ENCODE results near the gene ARHGAP11A. TPM values are rescaled to one million over a fixed set of nuclear protein-coding genes. Genes with fewer than 3 reads are reported as not detected.

Gene ARHGAP11A
- total and polyA plus RNA-seq, 2 experiments from 2014 or later, result 13.0 to 13.2 TPM

- Histone ChIP-seq H3K4me2 (ENCODE audit: unreplicated experiment) (peak overlapping the region; percentile 73), H4K20me1 (ENCODE audit: insufficient read depth) (no peaks in the 10 kb centered on the region), H3K9ac (peak overlapping the region; percentile 81), H3F3A (ENCODE audit: insufficient read depth) (peaks cover 57% of the 10 kb centered on the region), H3K9me2 (ENCODE audit: insufficient read depth) (no peaks in the 10 kb centered on the region), H2AFZ (0 out of 2 replicates have a peak overlapping the region, but pooled peaks have one; percentile 2), H3K4me1 (ENCODE audit: insufficient read depth) (peaks cover 61% of the 10 kb centered on the region), H3K36me3 (ENCODE audit: low read depth) (no peaks in the 10 kb centered on the region), H3K79me2 (ENCODE audit: insufficient read depth) (peaks cover 17% of the 10 kb centered on the region), H3K27me3 (replicated peaks; ENCODE audit: insufficient read depth) (no peaks in the 10 kb centered on the region), H3K4me3 (peak overlapping the region; percentile 26), H3K9me3 (ENCODE audit: low read depth) (no peaks in the 10 kb centered on the region), H3K27ac (peak overlapping the region; percentile 97)
- TF ChIP-seq EZH2 (IDR thresholded peaks at IDR 0.05; ENCODE audit: insufficient read depth, poor library complexity, severe bottlenecking) (no peak), EZH2phosphoT487 (IDR thresholded peaks at IDR 0.05; ENCODE audit: insufficient read depth, low read depth) (no peak)
- 0 to 2% methylated on average over 3 of the region's 3 CpGs for WGBS, 2 experiments (ENCODE audit: low coverage in 1 of 2, low lambda C conversion rate in 2 of 2, missing lambda C conversion rate in 2 of 2)
- in situ Hi-C loops (cut with MboI), result no loop called here
- peak; percentile 97 for DNase-seq
Measured at GRCh38 chr15:32682569-32682968, 67.3 kb downstream of the ARHGAP11A start.

- H3K27ac ChIP-seq, result peak overlapping the region; percentile 97
- peaks cover 60% of the 10 kb centered on the region for H3F3A ChIP-seq (ENCODE audit: insufficient read depth)
- WGBS, 2 experiments (ENCODE audit: low coverage in 1 of 2, low lambda C conversion rate in 2 of 2, missing lambda C conversion rate in 2 of 2), result 73 to 85% methylated on average over 2 of the region's 2 CpGs
- no peak for TF ChIP-seq EZH2 (IDR thresholded peaks at IDR 0.05; ENCODE audit: insufficient read depth, poor library complexity, severe bottlenecking)
- TF ChIP-seq EZH2phosphoT487 (IDR thresholded peaks at IDR 0.05; ENCODE audit: insufficient read depth, low read depth), result no peak
- H2AFZ ChIP-seq, result no peak overlapping the region
- in situ Hi-C loops (cut with MboI), result no loop called here
- no peaks in the 10 kb centered on the region for H3K9me3 ChIP-seq (ENCODE audit: low read depth)
- peak overlapping the region; percentile 73 for H3K4me2 ChIP-seq (ENCODE audit: unreplicated experiment)
- DNase-seq, result peak; percentile 66
- peaks cover 63% of the 10 kb centered on the region for H3K4me1 ChIP-seq (ENCODE audit: insufficient read depth)
- no peaks in the 10 kb centered on the region for H4K20me1 ChIP-seq (ENCODE audit: insufficient read depth)
- H3K9me2 ChIP-seq (ENCODE audit: insufficient read depth), result no peaks in the 10 kb centered on the region
- no peaks in the 10 kb centered on the region for H3K36me3 ChIP-seq (ENCODE audit: low read depth)
- H3K79me2 ChIP-seq (ENCODE audit: insufficient read depth), result peaks cover 17% of the 10 kb centered on the region
- H3K27me3 ChIP-seq (replicated peaks; ENCODE audit: insufficient read depth), result no peaks in the 10 kb centered on the region
- peak overlapping the region; percentile 12 for H3K4me3 ChIP-seq
- peak overlapping the region; percentile 81 for H3K9ac ChIP-seq
Measured at GRCh38 chr15:32682977-32683630, 67.8 kb downstream of the ARHGAP11A start.

- no peaks in the 10 kb centered on the region for H3K9me2 ChIP-seq (ENCODE audit: insufficient read depth)
- WGBS, 2 experiments (ENCODE audit: low coverage in 1 of 2, low lambda C conversion rate in 2 of 2, missing lambda C conversion rate in 2 of 2), result 68 to 69% methylated on average over 8 of the region's 8 CpGs
- in situ Hi-C loops (cut with MboI), result no loop called here
Measured at GRCh38 chr15:32683906-32684584, 68.7 kb downstream of the ARHGAP11A start.

GRCh38 chr15:32685576-32685975 lies 70.3 kb downstream of the ARHGAP11A start:
- DNase-seq, result peak; percentile 92
- H3K79me2 ChIP-seq (ENCODE audit: insufficient read depth), result peaks cover 26% of the 10 kb centered on the region
- H3K9me2 ChIP-seq (ENCODE audit: insufficient read depth), result no peaks in the 10 kb centered on the region
- H4K20me1 ChIP-seq (ENCODE audit: insufficient read depth), result no peaks in the 10 kb centered on the region
- H3K4me2 ChIP-seq (ENCODE audit: unreplicated experiment), result peak overlapping the region; percentile 68
- H3K27me3 ChIP-seq (replicated peaks; ENCODE audit: insufficient read depth), result no peaks in the 10 kb centered on the region
- H3K36me3 ChIP-seq (ENCODE audit: low read depth), result no peaks in the 10 kb centered on the region
- no peaks in the 10 kb centered on the region for H3K9me3 ChIP-seq (ENCODE audit: low read depth)
- H2AFZ ChIP-seq, result no peak overlapping the region
- in situ Hi-C loops (cut with MboI), result no loop called here
- peak overlapping the region; percentile 97 for H3K27ac ChIP-seq
- WGBS, 2 experiments (ENCODE audit: low coverage in 1 of 2, low lambda C conversion rate in 2 of 2, missing lambda C conversion rate in 2 of 2), result 5 to 7% methylated on average over 1 of the region's 1 CpG
- peak overlapping the region; percentile 57 for H3K4me3 ChIP-seq
- no peak for TF ChIP-seq EZH2 (IDR thresholded peaks at IDR 0.05; ENCODE audit: insufficient read depth, poor library complexity, severe bottlenecking)
- TF ChIP-seq EZH2phosphoT487 (IDR thresholded peaks at IDR 0.05; ENCODE audit: insufficient read depth, low read depth), result no peak
- peaks cover 68% of the 10 kb centered on the region for H3K4me1 ChIP-seq (ENCODE audit: insufficient read depth)
- H3K9ac ChIP-seq, result peak overlapping the region; percentile 69
- peaks cover 64% of the 10 kb centered on the region for H3F3A ChIP-seq (ENCODE audit: insufficient read depth)

More at GRCh38 chr15:32683906-32684584, 68.7 kb downstream of the ARHGAP11A start:
- no peaks in the 10 kb centered on the region for H3K36me3 ChIP-seq (ENCODE audit: low read depth)
- H3K9ac ChIP-seq, result peak overlapping the region; percentile 81
- TF ChIP-seq EZH2phosphoT487 (IDR thresholded peaks at IDR 0.05; ENCODE audit: insufficient read depth, low read depth) (no peak), EZH2 (IDR thresholded peaks at IDR 0.05; ENCODE audit: insufficient read depth, poor library complexity, severe bottlenecking) (no peak)
- no peak overlapping the region for H2AFZ ChIP-seq
- H3K27ac ChIP-seq, result peak overlapping the region; percentile 97
- peaks cover 64% of the 10 kb centered on the region for H3F3A ChIP-seq (ENCODE audit: insufficient read depth)
- H3K79me2 ChIP-seq (ENCODE audit: insufficient read depth), result peaks cover 17% of the 10 kb centered on the region
- no peaks in the 10 kb centered on the region for H4K20me1 ChIP-seq (ENCODE audit: insufficient read depth)
- peak; percentile 98 for DNase-seq
- peak overlapping the region; percentile 57 for H3K4me3 ChIP-seq
- no peaks in the 10 kb centered on the region for H3K27me3 ChIP-seq (replicated peaks; ENCODE audit: insufficient read depth)
- peaks cover 68% of the 10 kb centered on the region for H3K4me1 ChIP-seq (ENCODE audit: insufficient read depth)
- no peaks in the 10 kb centered on the region for H3K9me3 ChIP-seq (ENCODE audit: low read depth)
- peak overlapping the region; percentile 73 for H3K4me2 ChIP-seq (ENCODE audit: unreplicated experiment)

Data from GM23248 (cell line).